ENCODE results near the gene TJAP1.
A peak's percentile ranks its signal among the peaks of the same experiment; 100 is the strongest.

TJAP1 gene, protein sequence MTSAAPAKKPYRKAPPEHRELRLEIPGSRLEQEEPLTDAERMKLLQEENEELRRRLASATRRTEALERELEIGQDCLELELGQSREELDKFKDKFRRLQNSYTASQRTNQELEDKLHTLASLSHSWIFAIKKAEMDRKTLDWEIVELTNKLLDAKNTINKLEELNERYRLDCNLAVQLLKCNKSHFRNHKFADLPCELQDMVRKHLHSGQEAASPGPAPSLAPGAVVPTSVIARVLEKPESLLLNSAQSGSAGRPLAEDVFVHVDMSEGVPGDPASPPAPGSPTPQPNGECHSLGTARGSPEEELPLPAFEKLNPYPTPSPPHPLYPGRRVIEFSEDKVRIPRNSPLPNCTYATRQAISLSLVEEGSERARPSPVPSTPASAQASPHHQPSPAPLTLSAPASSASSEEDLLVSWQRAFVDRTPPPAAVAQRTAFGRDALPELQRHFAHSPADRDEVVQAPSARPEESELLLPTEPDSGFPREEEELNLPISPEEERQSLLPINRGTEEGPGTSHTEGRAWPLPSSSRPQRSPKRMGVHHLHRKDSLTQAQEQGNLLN

GRCh38 chr6:43477235-43478007 lies at the start of gene TJAP1:
TSS of gene TJAP1 (plus strand) at chr6:43477570. CDS start at chr6:43499002, 21,432 bp downstream.
- no peaks in the 10 kb centered on the region for H3K9me3 ChIP-seq (ENCODE audit: low read depth, low read length)
- DNase-seq (ENCODE audit: low read depth, low spot score): no peak
- TF ChIP-seq POLR2AphosphoS5 (IDR thresholded peaks at IDR 0.05; ENCODE audit: borderline replicate concordance, low read depth, low read length) (peak; percentile 97), FOXP2 (optimal IDR thresholded peaks at IDR 0.05; ENCODE audit: control extremely low read depth, extremely low read length, insufficient read depth) (no peak), EZH2 (IDR thresholded peaks at IDR 0.05) (no peak)
- no peaks in the 10 kb centered on the region for H3K36me3 ChIP-seq (ENCODE audit: insufficient read depth, low read length)
- H3K4me3 ChIP-seq: peak within 1 kb of the TSS; percentile 91
- peak within 1 kb of the TSS; percentile 73 for H3K27ac ChIP-seq
- peak within 1 kb of the TSS; percentile 98 for H3K9ac ChIP-seq (ENCODE audit: insufficient read length)

- peaks cover 1% of the 10 kb centered on the region; the same call in 1 of the 2 replicates for H3K36me3 ChIP-seq (ENCODE audit: insufficient read depth, low read length)
- no peak for TF ChIP-seq POLR2AphosphoS5 (IDR thresholded peaks at IDR 0.05; ENCODE audit: borderline replicate concordance, low read depth, low read length)
- no peak for TF ChIP-seq FOXP2 (optimal IDR thresholded peaks at IDR 0.05; ENCODE audit: control extremely low read depth, extremely low read length, insufficient read depth)
- TF ChIP-seq EZH2 (IDR thresholded peaks at IDR 0.05): no peak
- no peak for DNase-seq (ENCODE audit: low read depth, low spot score)
- no peak overlapping the region for H3K27ac ChIP-seq
- no peaks in the 10 kb centered on the region for H3K9me3 ChIP-seq (ENCODE audit: low read depth, low read length)
- peak overlapping the region; percentile 79 for H3K9ac ChIP-seq (ENCODE audit: insufficient read length)
- H3K4me3 ChIP-seq: peak overlapping the region; percentile 88
Observed at GRCh38 chr6:43428112-43428570, 49.2 kb upstream of the TJAP1 start.

GRCh38 chr6:43428874-43429273 lies 48.5 kb upstream of the TJAP1 start:
- H3K36me3 ChIP-seq (ENCODE audit: insufficient read depth, low read length): peaks cover 3% of the 10 kb centered on the region; the same call in 1 of the 2 replicates
- H3K4me3 ChIP-seq: peak overlapping the region; percentile 88
- no peak for DNase-seq (ENCODE audit: low read depth, low spot score)
- no peak overlapping the region for H3K27ac ChIP-seq
- peak overlapping the region; percentile 79 for H3K9ac ChIP-seq (ENCODE audit: insufficient read length)
- TF ChIP-seq FOXP2 (optimal IDR thresholded peaks at IDR 0.05; ENCODE audit: control extremely low read depth, extremely low read length, insufficient read depth) (no peak), EZH2 (IDR thresholded peaks at IDR 0.05) (no peak), POLR2AphosphoS5 (IDR thresholded peaks at IDR 0.05; ENCODE audit: borderline replicate concordance, low read depth, low read length) (no peak)
- H3K9me3 ChIP-seq (ENCODE audit: low read depth, low read length): no peaks in the 10 kb centered on the region

DNA sequence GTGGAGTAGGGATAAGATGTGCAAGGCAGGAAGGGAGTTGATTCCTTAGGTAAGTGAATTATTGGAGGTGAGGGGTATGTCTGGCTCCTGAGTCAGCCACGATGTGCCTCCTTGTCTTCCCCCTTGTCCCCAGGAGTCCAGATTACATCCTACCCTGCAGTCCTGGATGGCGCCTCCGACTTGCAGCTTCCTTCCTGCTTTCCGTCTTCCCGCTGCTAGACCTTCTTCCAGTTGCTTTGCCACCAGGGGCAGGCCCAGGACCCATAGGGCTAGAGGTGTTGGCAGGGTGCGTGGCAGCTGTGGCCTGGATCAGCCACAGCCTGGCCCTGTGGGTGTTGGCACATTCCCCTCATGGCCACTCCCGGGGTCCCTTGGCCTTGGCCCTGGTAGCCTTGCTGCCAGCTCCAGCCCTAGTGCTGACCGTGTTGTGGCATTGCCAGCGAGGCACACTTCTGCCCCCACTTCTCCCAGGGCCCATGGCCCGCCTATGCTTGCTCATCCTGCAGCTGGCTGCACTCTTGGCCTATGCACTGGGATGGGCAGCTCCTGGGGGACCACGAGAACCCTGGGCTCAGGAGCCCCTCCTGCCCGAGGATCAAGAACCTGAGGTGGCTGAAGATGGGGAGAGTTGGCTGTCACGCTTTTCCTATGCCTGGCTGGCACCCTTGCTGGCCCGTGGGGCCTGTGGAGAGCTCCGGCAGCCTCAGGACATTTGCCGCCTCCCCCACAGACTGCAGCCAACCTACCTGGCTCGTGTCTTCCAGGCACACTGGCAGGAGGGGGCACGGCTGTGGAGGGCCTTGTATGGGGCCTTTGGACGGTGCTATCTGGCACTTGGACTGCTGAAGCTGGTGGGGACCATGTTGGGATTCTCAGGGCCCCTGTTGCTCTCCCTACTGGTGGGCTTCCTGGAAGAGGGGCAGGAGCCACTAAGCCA lies 45.1 kb upstream of the TJAP1 start:
- Histone ChIP-seq H3K4me3 (no peak overlapping the region), H3K27ac (no peak overlapping the region), H3K9me3 (ENCODE audit: low read depth, low read length) (no peaks in the 10 kb centered on the region), H3K36me3 (ENCODE audit: insufficient read depth, low read length) (peaks cover 3% of the 10 kb centered on the region; the same call in 1 of the 2 replicates), H3K9ac (ENCODE audit: insufficient read length) (no peak overlapping the region)
- DNase-seq (ENCODE audit: low read depth, low spot score): no peak
- TF ChIP-seq EZH2 (IDR thresholded peaks at IDR 0.05): no peak
- no peak for TF ChIP-seq FOXP2 (optimal IDR thresholded peaks at IDR 0.05; ENCODE audit: control extremely low read depth, extremely low read length, insufficient read depth)
- TF ChIP-seq POLR2AphosphoS5 (IDR thresholded peaks at IDR 0.05; ENCODE audit: borderline replicate concordance, low read depth, low read length): no peak

DNA sequence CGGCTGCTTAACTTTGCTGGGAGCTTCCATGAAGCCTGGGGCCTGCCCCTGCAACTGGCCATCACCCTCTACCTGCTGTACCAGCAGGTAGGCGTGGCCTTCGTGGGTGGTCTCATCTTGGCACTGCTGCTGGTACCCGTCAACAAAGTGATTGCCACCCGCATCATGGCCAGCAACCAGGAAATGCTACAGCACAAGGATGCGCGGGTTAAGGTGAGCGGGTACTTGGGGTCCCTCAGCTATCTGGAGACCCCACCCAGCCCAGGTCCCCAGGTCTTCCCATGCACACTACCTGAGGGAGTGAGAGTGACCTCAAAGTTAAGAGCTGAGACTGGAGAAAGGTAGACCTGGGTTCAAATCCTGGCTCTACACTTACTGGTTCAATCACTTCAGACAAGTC lies 44.2 kb upstream of the TJAP1 start:
- H3K4me3 ChIP-seq: no peak overlapping the region
- DNase-seq (ENCODE audit: low read depth, low spot score): no peak
- H3K27ac ChIP-seq: no peak overlapping the region
- H3K9ac ChIP-seq (ENCODE audit: insufficient read length): no peak overlapping the region
- H3K9me3 ChIP-seq (ENCODE audit: low read depth, low read length): no peaks in the 10 kb centered on the region
- TF ChIP-seq FOXP2 (optimal IDR thresholded peaks at IDR 0.05; ENCODE audit: control extremely low read depth, extremely low read length, insufficient read depth) (no peak), EZH2 (IDR thresholded peaks at IDR 0.05) (no peak), POLR2AphosphoS5 (IDR thresholded peaks at IDR 0.05; ENCODE audit: borderline replicate concordance, low read depth, low read length) (no peak)
- H3K36me3 ChIP-seq (ENCODE audit: insufficient read depth, low read length): peaks cover 3% of the 10 kb centered on the region; the same call in 1 of the 2 replicates

DNA sequence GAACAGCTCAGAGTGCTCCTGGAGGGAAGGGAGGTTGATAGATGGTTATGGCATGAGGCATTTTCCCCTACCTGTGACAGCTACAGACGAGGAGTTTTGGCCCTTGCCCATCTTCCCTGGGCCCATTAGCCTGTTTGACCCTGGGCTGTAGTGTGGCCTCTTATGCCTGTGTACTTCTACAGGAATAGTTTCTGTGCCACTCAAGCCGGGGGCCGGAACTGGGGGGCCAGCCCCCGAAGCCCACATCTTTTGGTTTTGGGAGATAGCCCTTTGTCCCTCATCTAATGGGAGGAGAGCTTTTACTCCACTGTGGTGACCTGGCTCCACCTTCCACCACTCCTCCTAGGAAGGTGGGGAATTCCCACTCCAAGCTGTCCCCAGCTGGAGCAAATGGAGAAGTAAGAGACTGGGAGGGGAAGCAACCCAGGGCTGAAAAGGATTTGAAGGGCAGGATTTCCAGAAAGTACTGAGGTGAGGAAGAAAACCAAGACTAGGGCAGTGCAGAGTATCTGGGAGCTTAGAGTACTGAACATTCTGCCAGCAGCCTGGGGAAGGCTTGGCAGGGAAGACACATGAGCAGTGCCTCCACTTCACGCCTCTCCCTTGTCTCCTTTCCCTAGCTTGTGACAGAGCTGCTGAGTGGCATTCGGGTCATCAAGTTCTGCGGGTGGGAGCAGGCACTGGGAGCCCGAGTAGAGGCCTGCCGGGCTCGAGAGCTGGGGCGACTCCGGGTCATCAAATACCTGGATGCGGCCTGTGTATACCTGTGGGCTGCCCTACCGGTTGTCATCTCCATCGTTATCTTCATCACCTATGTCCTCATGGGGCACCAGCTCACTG lies 43.1 kb upstream of the TJAP1 start:
- H3K4me3 ChIP-seq: no peak overlapping the region
- DNase-seq (ENCODE audit: low read depth, low spot score): no peak
- H3K9ac ChIP-seq (ENCODE audit: insufficient read length): no peak overlapping the region
- peaks cover 3% of the 10 kb centered on the region; the same call in 1 of the 2 replicates for H3K36me3 ChIP-seq (ENCODE audit: insufficient read depth, low read length)
- TF ChIP-seq FOXP2 (optimal IDR thresholded peaks at IDR 0.05; ENCODE audit: control extremely low read depth, extremely low read length, insufficient read depth): no peak
- no peak for TF ChIP-seq POLR2AphosphoS5 (IDR thresholded peaks at IDR 0.05; ENCODE audit: borderline replicate concordance, low read depth, low read length)
- TF ChIP-seq EZH2 (IDR thresholded peaks at IDR 0.05): no peak
- no peak overlapping the region for H3K27ac ChIP-seq
- H3K9me3 ChIP-seq (ENCODE audit: low read depth, low read length): no peaks in the 10 kb centered on the region

DNA sequence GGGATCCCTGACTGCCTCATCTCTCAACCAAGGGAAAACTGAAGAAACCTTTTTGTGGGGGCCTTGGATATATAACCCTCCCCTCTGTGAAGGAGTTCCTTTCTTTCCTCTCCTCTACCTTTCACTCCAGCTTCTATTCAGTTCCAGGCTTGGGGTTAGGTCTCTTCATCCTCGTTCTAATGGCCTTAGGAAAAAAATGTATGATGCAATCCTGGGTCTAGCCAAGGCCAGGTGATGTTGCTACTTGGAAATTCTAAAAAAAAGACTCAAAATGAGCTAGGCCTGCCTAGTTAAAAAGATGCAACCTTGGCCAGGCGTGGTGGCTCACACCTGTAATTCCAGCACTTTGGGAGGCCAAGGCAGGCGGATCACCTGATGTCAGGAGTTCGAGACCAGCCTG lies 42.4 kb upstream of the TJAP1 start:
- no peak overlapping the region for H3K4me3 ChIP-seq
- peaks cover 3% of the 10 kb centered on the region; the same call in 1 of the 2 replicates for H3K36me3 ChIP-seq (ENCODE audit: insufficient read depth, low read length)
- no peak overlapping the region for H3K27ac ChIP-seq
- H3K9me3 ChIP-seq (ENCODE audit: low read depth, low read length): no peaks in the 10 kb centered on the region
- TF ChIP-seq POLR2AphosphoS5 (IDR thresholded peaks at IDR 0.05; ENCODE audit: borderline replicate concordance, low read depth, low read length): no peak
- TF ChIP-seq EZH2 (IDR thresholded peaks at IDR 0.05): no peak
- no peak for TF ChIP-seq FOXP2 (optimal IDR thresholded peaks at IDR 0.05; ENCODE audit: control extremely low read depth, extremely low read length, insufficient read depth)
- H3K9ac ChIP-seq (ENCODE audit: insufficient read length): no peak overlapping the region
- DNase-seq (ENCODE audit: low read depth, low spot score): no peak
